ENCODE data around the gene PRPF38A. TPM values are rescaled to one million over a fixed set of nuclear protein-coding genes. Genes with fewer than 3 reads are reported as not detected.

The PRPF38A gene
- total RNA-seq, 1 donor from 2014 or later, result 31.4 TPM

GRCh38 chr1:52400131-52400530 lies 4.3 kb upstream of the PRPF38A start:
- DNase-seq (ENCODE audit: low spot score), result no peak

- no peak for DNase-seq (ENCODE audit: low spot score)
Measured at GRCh38 chr1:52402860-52403240, 1.6 kb upstream of the PRPF38A start.

GRCh38 chr1:52403566-52404115 lies 761 bp upstream of the PRPF38A start:
- peak; percentile 10 for DNase-seq (ENCODE audit: low spot score)

- no peak for DNase-seq (ENCODE audit: low spot score)
Measured at GRCh38 chr1:52404975-52405338, 555 bp downstream of the PRPF38A start.

- no peak for DNase-seq (ENCODE audit: low spot score)
Measured at GRCh38 chr1:52413410-52413989, 9.1 kb downstream of the PRPF38A start.

GRCh38 chr1:52414942-52415341 lies 10.5 kb downstream of the PRPF38A start:
- no peak for DNase-seq (ENCODE audit: low spot score)

GRCh38 chr1:52416811-52417210 lies 12.4 kb downstream of the PRPF38A start:
- DNase-seq (ENCODE audit: low spot score), result no peak

GRCh38 chr1:52420713-52421112 lies 16.3 kb downstream of the PRPF38A start:
- no peak for DNase-seq (ENCODE audit: low spot score)

GRCh38 chr1:52423055-52423454 lies 18.7 kb downstream of the PRPF38A start:
- DNase-seq (ENCODE audit: low spot score), result no peak

- peak; percentile 12 for DNase-seq (ENCODE audit: low spot score)
Measured at GRCh38 chr1:52423771-52424170, 19.4 kb downstream of the PRPF38A start.

- no peak for DNase-seq (ENCODE audit: low spot score)
Measured at GRCh38 chr1:52424231-52424636, 19.8 kb downstream of the PRPF38A start.

- no peak for DNase-seq (ENCODE audit: low spot score)
Measured at GRCh38 chr1:52424813-52425212, 20.4 kb downstream of the PRPF38A start.

GRCh38 chr1:52426371-52426770 lies 22.0 kb downstream of the PRPF38A start:
- no peak for DNase-seq (ENCODE audit: low spot score)

GRCh38 chr1:52427152-52427551 lies 22.8 kb downstream of the PRPF38A start:
- DNase-seq (ENCODE audit: low spot score), result no peak

GRCh38 chr1:52432807-52433206 lies 28.4 kb downstream of the PRPF38A start:
- no peak for DNase-seq (ENCODE audit: low spot score)

- DNase-seq (ENCODE audit: low spot score), result no peak
Measured at GRCh38 chr1:52435211-52435610, 30.8 kb downstream of the PRPF38A start.

- DNase-seq (ENCODE audit: low spot score), result no peak
Measured at GRCh38 chr1:52435650-52436049, 31.2 kb downstream of the PRPF38A start.

GRCh38 chr1:52436817-52437216 lies 32.4 kb downstream of the PRPF38A start:
- no peak for DNase-seq (ENCODE audit: low spot score)

GRCh38 chr1:52439976-52440375 lies 35.6 kb downstream of the PRPF38A start:
- no peak for DNase-seq (ENCODE audit: low spot score)

GRCh38 chr1:52444463-52444862 lies 40.1 kb downstream of the PRPF38A start:
- DNase-seq (ENCODE audit: low spot score), result no peak

GRCh38 chr1:52454127-52454526 lies 49.7 kb downstream of the PRPF38A start:
- DNase-seq (ENCODE audit: low spot score), result no peak

GRCh38 chr1:52454779-52455178 lies 50.4 kb downstream of the PRPF38A start:
- DNase-seq (ENCODE audit: low spot score), result no peak

- DNase-seq (ENCODE audit: low spot score), result no peak
Measured at GRCh38 chr1:52455686-52456085, 51.3 kb downstream of the PRPF38A start.

- no peak for DNase-seq (ENCODE audit: low spot score)
Measured at GRCh38 chr1:52460694-52461093, 56.3 kb downstream of the PRPF38A start.

Measured in mucosa of gallbladder (tissue), 1 donor.